Placental epithelial cell (primary cell): ENCODE results near the gene GSDMA. TPM values are rescaled to one million over a fixed set of nuclear protein-coding genes. Genes with fewer than 3 reads are reported as not detected.
A peak's percentile ranks its signal among the peaks of the same experiment; 100 is the strongest.

Experiments
- small RNA-seq: library from RNA; depleted of rRNA; stranded (forward); fragments of <200 nt; gene quantifications from one replicate; pipeline ENCODE3, GENCODE V24; 2012
- total RNA-seq: library from RNA; depleted of rRNA; stranded (reverse); fragments of >200 nt; gene quantifications from 2 replicates; pipeline ENCODE4 v1.2.3, GENCODE V29; 2012

Gene GSDMA
- 0.33 TPM in 1 of 2 replicates, not detected in the other for total RNA-seq

GRCh38 chr17:39962642-39963220, at the start of gene GSDMA:
TSS of gene GSDMA (plus strand) at chr17:39963004. CDS start at chr17:39965688, 2,684 bp downstream.

GRCh38 chr17:39927101-39927928, 35.5 kb upstream of the GSDMA start, which contains the start of the genes LRRC3C and ORMDL3:
TSS of gene LRRC3C (plus strand) at chr17:39927732. CDS start at chr17:39941524, 13,792 bp downstream.
TSS of gene ORMDL3 (minus strand) at chr17:39927601. CDS start at chr17:39924203, 3,398 bp downstream.

GRCh38 chr17:39980351-39981206, 17.8 kb downstream of the GSDMA start, which contains the start of gene PSMD3:
TSS of gene PSMD3 (plus strand) at chr17:39980807. CDS start at chr17:39980971, 164 bp downstream.

GRCh38 chr17:40015005-40015997, 52.5 kb downstream of the GSDMA start, which contains the start of gene CSF3:
TSS of gene CSF3 (plus strand) at chr17:40015440. CDS start at chr17:40015475, 35 bp downstream.

Small RNA genes lying within 50 kb of the gene (small RNA-seq; reads per million reads assigned to genes)
- gene SNORD124: 385 reads per million, percentile 99 among the genes with 10 or more reads in this experiment

Other genes with a start within 250 kb of the GSDMA start
- gene MIEN1, start 232.5 kb upstream of the GSDMA start, total RNA-seq: 23.2 and 35.6 TPM in 2 replicates
- 5.1 and 8.4 TPM in 2 replicates for gene GRB7, start 225.1 kb upstream of the GSDMA start, total RNA-seq
- gene IKZF3, start 98.7 kb upstream of the GSDMA start, total RNA-seq: under 0.01 and 0.43 TPM in 2 replicates
- not detected in 2 replicates for gene ZPBP2, start 94.8 kb upstream of the GSDMA start, total RNA-seq
- gene GSDMB, start 44.4 kb upstream of the GSDMA start, total RNA-seq: 4.4 and 20.4 TPM in 2 replicates
- gene ORMDL3, start 35.4 kb upstream of the GSDMA start, total RNA-seq: 56.9 and 84.8 TPM in 2 replicates
- gene LRRC3C, start 35.3 kb upstream of the GSDMA start, total RNA-seq: not detected in 2 replicates
- 88.3 and 181 TPM in 2 replicates for gene PSMD3, start 17.8 kb downstream of the GSDMA start, total RNA-seq
- gene CSF3, start 52.4 kb downstream of the GSDMA start, total RNA-seq: not detected in 2 replicates
- gene MED24, start 91.4 kb downstream of the GSDMA start, total RNA-seq: 47.5 and 78.9 TPM in 2 replicates
- gene THRA, start 100.0 kb downstream of the GSDMA start, total RNA-seq: 12.2 and 12.7 TPM in 2 replicates
- 2.7 and 3.4 TPM in 2 replicates for gene NR1D1, start 137.6 kb downstream of the GSDMA start, total RNA-seq
- gene MSL1, start 159.0 kb downstream of the GSDMA start, total RNA-seq: 40.1 and 60.5 TPM in 2 replicates
- gene CASC3, start 177.5 kb downstream of the GSDMA start, total RNA-seq: 28.5 and 38.5 TPM in 2 replicates
- gene RAPGEFL1, start 214.5 kb downstream of the GSDMA start, total RNA-seq: 2.4 and 2.7 TPM in 2 replicates